COLO668 (cell line): Measurements from ENCODE around the gene JAK3.
"Not testable (repeated sequence)": the region's sequence is repeated elsewhere in the genome, so short reads cannot be mapped to it uniquely, and the experiment has no call there.

Experiments used
- DNase-seq: peaks from one replicate; lab custom pipeline; 2025; ENCODE audit not compliant: unreplicated experiment; lab: John Stamatoyannopoulos, UW

JAK3 gene

DNA sequence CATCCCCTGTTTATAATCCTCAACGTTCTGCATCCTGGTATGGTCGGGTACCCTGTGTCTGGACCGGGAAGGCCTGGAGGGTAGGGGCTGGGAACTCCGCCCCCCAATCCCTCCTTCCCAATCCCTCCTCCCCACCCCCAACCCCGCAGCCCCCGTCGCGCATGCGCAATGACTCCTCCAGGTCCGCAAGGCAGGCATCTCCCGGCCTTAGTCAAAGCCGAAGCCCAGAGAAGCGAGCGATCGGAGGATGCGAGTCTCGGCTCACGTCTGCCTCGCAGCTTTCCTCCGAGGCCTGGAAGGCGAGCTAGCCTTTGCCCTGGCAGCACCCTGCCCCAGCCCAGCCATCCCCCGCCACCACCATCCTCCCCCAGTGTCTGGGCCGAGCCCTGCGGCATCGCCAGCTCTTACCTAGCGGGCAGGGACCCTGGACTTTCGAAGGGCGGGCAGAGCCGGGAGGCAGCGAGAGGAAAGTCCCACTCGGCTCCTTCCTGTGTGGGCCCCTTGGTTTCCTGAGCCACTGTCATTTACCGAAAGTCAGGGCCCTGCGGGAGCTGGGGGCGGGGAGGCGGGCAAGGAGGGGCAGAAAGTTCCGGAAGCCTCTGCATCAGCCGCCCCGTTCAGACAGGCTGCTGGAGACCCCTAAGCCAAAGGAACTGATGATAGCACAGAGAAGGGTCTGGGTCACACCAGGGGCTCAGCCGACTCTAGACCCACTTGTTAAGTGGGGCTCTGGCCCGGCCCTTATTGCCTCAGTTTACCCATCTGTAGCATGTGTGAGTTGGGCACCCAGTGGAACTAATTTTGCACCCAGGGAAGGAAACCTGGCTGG is at the start of gene JAK3:
TSS of gene JAK3 (minus strand) at position 445 of the 829 bp plus-strand sequence. CDS start 3,565 bp downstream, outside the sequence.
- DNase-seq: peak; percentile 9

DNA sequence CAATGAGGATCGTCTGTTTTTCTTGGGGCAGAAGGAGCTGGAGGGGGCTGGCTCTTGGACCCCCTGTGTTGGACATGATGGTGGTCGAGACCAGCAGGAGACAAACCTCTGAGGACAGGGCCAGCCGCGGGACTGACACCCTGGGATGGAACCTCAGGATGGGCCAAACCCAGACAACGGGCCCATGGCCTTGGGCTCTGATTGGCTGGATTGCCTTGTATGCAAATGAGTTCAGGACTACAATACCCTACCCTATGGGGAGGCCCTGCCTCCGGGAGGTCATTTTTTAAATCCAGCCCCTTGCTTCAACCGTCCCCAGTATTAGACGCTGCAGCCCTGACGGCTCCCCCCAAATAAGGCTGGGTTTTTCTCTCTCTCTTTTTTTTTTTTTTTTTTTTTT is 46.0 kb upstream of the JAK3 start:
- DNase-seq: no peak

DNA sequence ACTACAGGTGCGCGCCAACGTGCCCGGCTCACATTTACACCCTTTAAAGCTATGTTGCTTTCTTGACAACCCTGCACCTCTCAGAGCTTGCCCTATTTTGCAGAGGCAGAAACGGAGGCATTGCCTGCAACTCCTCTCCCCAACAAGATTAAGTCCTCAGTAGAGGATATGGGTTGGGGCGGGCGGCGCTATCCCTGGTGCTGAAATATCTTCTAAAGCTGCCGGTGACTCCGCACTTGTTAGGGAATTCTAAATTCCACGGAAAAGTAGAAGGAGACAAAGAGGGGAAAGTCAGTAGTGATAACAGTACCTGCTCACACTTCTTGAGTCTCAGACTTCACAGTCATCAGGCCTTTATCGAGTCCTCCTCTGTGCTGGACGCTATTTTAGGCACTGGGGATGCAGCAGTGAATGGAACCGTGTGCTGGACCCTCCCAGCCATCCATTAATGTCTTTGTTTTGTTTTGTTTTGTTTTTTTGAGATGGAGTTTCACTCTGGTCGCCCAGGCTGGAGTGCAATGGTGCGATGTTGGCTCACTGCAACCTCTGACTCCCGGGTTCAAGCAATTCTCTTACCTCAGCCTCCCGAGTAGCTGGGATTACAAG is 41.9 kb upstream of the JAK3 start:
- DNase-seq: no peak

DNA sequence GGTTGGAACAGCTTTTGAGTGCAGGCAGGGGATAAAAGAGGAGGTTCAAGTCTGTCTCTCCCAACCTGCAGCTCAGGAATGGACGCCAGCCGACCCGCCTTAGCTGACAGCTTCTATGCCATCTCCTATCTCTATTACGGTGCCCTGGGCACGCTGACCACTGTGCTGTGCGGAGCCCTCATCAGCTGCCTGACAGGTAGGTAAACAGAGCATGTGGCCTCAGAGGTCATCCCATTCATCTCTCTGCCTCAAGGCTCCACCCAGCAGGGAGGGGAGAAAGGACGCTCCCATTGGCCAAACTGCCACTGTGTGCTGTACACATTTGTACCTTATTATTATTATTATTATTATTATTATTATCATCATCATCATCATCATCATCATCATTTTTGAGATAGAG is 40.5 kb upstream of the JAK3 start:
- DNase-seq: no peak

DNA sequence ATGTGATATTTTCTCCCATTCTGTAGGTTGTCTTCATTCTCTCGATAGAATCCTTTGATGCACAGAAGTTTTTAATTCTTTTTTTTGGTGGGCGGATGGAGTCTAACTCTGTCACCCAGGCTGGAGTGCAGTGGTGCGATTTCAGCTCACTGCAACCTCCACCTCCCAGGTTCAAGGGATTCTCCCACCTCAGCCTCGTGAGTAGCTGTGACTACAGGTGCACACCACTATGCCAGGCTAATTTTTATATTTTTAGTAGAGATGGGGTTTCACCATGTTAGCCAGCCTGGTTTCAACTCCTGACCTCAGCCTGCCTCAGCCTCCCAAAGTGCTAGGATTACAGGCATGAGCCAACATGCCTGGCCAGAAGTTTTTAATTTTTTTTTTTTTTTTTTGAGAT is 39.4 kb upstream of the JAK3 start:
- not testable (repeated sequence) for DNase-seq

DNA sequence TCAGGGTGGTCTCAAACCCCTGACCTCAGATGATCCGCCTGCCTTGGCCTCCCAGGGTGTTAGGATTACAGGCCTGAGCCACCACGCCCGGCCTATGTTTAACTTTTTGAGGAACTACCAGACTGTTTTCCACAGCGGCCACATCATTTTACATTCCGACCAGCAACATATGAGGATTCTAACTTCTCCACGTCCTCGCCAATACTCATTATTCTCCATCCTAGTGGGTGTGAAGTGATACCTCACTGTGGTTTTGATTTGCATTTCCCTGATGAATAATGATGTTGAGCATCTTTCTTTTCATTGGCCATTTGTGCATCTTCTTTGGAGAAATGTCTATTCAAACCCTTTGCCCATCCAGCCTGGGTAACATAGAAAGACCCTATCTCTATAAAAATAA is 38.7 kb upstream of the JAK3 start:
- DNase-seq: no peak

DNA sequence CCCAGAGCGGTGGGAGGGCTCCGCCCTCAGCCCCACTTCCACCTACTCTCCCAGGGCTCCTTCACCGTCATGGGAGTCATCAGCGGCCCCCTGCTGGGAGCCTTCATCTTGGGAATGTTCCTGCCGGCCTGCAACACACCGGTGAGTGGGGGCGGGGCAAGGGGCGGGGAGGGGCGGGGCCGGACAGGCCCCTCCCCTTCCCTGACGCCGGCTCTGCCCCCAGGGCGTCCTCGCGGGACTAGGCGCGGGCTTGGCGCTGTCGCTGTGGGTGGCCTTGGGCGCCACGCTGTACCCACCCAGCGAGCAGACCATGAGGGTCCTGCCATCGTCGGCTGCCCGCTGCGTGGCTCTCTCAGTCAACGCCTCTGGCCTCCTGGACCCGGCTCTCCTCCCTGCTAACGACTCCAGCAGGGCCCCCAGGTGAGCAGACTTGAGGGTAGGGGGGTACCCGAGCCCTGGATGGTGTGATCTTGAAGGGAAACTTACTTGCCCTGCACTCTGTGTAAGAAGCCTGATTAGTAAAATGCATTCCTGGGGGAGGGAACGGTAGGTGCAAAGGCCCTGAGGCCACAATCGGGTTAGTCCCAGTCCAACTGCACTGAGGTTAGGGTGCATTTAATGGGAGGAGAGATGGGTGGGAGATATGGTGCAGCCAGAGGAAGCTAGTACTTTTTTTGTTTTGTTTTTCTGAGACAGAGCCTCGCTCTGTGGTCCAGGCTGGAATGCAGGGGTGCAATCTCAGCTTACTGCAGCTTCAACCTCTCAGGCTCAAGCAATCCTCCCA is 36.0 kb upstream of the JAK3 start:
- no peak for DNase-seq

DNA sequence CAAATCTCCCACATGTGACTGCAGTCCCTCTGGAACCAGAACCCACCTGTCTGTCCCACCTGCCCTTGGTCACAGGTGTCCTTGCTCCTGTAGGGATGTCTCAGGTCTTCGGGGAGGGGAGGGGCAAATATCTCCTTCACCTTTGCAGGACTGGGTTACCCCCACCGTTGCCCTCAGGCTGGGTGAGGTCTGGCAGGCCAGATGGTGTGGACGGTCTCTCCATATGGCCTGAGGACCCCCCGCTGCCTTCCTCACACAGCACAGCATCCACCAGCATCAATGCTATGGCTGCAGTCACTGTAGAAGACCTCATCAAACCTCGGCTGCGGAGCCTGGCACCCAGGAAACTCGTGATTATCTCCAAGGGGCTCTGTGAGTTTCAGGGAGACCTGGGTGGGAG is 33.9 kb upstream of the JAK3 start:
- no peak for DNase-seq

DNA sequence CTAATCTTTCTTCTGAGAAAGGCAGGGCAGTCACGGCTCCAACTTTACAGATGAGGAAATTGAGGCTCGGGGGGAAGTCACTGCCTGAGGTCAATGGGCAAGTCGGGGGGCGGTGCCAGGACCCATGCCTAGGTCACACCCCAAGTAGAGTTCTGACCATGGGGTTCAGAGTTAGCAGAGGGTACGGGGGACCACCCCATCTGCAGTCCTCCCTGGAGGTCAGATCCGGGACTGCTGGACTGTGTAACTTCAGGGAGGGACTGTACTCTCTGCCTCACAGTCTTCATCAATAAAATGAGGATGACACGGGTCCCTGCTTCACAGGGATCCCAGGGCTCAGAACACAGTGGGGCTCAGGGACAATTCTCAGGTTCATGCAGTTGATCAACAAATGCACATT is 31.7 kb upstream of the JAK3 start:
- DNase-seq: no peak

DNA sequence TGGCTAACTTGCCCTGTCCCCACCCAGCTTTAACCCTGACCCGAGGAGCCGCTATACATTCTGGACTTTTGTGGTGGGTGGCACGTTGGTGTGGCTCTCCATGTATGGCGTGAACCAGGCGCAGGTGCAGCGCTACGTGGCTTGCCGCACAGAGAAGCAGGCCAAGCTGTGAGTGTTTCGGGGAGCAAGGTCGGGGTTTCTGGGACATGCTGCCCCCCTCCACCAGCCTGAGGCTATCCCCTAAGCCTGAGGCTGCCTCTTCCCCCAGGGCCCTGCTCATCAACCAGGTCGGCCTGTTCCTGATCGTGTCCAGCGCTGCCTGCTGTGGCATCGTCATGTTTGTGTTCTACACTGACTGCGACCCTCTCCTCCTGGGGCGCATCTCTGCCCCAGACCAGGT is 29.9 kb upstream of the JAK3 start:
- DNase-seq: no peak

DNA sequence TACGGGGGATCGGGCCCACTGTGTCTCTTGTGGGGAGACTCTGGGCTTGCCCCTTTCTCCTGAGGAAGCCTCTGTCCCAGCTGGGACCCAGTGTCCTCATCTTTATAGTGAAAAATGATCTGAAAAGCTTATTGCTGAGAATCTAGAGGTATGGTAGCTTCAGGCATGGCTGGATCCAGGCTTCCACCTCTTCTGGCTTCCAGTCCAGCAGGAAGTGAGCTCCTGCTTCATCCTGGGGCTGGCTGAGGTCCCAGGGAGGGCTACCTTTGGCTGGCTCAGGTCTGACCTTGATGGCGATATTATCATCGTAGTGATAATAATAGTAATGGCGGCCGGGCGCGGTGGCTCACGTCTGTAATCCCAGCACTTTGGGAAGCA is 27.0 kb upstream of the JAK3 start:
- DNase-seq: no peak

DNA sequence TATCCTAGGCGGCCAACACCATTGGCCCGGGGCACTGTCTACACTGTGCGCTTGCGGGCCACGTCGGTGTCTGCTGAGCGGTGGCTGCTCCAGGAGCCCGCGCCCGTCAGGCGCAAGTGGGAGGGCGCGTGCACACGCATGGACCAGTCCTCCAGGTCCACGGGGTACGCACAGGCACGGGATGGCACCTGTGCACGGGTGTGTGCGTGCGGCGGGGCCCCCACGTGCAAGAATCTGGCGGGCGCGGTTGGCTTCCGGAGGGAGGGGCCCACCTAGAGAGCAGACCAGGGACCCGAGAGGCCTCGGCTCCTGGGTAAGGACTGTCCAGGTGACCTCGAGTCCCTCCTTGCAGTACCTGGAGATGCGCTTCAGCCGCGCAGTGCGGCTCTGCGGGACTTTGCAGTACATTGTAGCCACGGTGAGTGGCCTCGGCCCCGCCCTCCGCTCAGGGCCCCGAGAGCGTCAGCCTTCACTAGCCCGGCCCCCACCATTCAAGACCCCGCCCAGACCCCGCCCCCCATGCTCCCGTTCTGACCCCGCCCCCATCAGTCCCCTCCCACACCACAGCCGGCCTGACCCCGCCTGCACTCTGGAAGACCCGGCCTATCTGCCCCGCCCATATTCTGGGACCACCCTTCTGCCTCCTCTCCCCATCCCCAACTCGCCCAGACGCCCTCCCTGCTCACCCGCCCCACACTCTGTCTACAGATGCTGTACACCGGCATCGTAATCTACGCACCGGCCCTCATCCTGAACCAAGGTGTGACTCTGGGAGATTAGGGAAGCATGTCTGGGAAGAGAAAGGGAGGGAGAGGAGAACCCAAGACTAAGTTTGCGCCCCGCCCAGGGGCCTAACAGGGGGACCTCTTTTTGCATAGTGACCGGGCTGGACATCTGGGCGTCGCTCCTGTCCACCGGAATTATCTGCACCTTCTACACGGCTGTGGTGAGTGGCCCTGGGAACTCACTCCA is 26.3 kb upstream of the JAK3 start:
- DNase-seq: peak; percentile 36

DNA sequence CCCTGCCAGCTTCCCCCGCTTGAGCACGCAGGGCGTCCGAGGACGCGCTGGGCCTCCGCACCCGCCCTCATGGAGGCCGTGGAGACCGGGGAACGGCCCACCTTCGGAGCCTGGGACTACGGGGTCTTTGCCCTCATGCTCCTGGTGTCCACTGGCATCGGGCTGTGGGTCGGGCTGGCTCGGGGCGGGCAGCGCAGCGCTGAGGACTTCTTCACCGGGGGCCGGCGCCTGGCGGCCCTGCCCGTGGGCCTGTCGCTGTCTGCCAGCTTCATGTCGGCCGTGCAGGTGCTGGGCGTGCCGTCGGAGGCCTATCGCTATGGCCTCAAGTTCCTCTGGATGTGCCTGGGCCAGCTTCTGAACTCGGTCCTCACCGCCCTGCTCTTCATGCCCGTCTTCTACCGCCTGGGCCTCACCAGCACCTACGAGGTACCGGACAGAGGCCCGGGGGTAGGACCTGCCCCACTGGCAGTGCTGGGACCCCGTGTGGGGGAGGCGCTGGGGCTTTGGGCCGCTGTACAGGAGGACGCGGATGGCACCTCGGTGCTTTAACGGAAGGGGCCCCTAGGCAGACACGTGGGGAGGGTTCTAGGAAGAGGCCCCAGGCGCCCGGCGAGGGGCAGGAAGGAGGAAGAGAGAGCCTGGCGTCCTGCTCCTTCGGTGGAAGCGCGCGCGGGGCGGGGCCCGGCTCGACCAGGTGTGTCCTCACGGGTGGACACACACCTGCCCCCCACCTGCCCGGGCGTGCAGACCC is 24.6 kb upstream of the JAK3 start:
- peak; percentile 14 for DNase-seq

DNA sequence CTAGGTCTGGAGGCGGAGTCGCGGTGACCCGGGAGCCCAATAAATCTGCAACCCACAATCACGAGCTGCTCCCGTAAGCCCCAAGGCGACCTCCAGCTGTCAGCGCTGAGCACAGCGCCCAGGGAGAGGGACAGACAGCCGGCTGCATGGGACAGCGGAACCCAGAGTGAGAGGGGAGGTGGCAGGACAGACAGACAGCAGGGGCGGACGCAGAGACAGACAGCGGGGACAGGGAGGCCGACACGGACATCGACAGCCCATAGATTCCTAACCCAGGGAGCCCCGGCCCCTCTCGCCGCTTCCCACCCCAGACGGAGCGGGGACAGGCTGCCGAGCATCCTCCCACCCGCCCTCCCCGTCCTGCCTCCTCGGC is 24.1 kb upstream of the JAK3 start, which contains the start of gene SLC5A5:
TSS of gene SLC5A5 (plus strand) at position 68 of the 373 bp plus-strand sequence. CDS start 375 bp downstream, outside the sequence.
- DNase-seq: peak; percentile 16

DNA sequence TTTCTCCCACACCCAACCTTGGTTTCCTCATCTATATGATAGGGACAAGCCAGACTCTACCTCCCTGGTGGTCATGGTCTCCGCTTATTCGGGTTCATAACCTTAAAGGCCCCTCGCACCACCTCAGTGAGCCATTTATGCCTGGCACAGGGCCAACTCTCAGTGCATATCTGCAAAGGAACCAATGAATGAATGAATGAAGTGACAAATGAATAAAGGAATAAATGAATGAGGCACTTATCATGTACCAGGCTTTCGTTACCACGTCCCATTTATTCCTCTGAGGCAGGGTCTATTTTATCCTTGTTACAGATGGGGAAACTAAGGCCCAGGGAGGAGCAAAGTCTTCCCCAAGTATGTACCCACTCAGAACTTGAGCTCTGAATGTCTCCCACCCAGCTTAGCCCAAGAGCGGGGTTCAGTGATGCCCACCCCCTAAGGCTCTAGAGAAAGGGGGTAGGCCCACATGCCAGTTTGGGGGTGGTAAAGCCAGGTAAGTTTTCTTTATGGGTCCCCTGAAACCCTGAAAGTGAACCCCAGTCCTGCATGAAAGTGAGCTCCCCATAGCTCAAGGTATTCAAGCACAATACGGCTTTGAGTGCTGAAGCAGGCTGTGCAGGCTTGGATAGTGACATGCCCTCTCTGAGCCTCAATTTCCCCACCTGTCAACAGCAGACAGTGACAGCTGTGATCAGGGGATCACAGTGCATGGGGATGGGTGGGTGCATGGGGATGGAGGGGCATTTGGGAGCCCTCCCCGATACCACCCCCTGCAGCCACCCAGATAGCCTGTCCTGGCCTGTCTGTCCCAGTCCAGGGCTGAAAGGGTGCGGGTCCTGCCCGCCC is 23.5 kb upstream of the JAK3 start:
- no peak for DNase-seq

DNA sequence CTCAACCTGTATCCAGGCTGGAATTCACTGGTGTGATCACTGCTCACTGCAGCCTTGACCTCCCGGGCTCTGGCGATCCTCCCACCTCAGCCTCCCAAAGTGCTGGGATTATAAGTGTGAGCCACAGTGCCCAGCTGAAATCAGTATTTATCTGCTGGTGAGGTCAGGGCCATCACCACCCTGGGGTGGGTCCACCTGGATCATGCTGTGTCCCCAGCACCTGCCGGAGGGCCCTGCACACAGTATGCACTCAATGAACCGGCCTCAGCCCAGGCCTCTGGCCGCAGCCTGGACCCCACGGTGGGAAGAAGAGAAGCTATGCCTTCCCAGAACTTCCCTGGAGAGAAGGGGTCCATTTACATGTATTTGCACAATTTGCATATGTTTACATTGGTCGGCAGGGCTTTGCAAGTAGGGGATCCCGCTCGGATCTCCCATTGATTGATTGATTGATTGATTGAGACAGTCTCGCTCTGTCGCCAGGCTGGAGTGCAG is 21.4 kb upstream of the JAK3 start:
- DNase-seq: no peak

DNA sequence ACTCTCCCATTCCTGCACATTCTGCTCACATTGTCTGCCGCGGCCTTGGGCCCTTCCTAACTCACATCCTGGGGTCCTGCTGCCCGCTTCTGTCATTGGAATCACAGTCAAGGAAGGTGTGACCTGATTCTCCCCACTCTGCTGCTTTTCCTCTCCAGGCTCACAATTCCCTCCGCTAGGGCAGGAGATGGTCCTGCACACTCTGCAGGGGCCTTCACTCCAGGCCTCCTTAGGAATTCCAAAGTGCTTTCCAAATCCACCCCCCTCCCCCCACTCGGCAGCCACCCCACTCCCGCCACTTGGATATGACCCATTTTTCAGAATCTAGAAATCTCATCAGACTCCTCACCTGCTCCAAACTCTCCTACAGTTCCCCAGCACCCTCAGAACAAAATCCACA is 20.9 kb upstream of the JAK3 start:
- no peak for DNase-seq

DNA sequence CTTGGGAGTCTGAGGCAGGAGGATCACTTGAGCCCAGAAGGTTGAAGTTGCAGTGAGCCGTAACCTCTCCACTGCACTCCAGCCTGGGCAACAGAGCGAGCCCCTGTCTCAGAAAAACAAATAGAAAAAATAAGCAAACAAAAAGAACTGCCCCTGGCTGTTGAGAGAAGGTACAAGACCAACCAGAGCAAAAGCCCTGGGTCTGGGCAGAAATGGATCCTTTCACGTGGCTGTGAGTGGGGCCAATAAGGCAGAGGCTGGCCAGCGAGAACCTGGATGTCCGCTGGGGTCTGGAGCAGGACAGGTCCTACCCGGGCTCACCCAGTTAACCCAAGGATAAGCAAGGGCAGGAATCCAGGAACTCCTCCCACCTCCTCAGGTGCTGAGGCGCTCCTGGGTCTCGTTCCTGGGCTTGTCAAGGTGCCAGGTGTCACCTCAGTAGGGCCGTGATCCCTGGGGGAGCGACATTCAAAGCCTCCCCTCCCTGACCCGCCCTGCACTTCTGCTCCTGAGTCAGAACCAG is 19.2 kb upstream of the JAK3 start:
- no peak for DNase-seq
